CD4-positive, alpha-beta memory T cell (primary cell): ENCODE data around the gene MRPL28. TPM values are rescaled to one million over a fixed set of nuclear protein-coding genes. Genes with fewer than 3 reads are reported as not detected.
A peak's percentile ranks its signal among the peaks of the same experiment; 100 is the strongest.
"Not testable (repeated sequence)": the region's sequence is repeated elsewhere in the genome, so short reads cannot be mapped to it uniquely, and the experiment has no call there.

Experiments used
- CTCF ChIA-PET: fragments of 350-600 bp; sonication (Branson Sonifier 250); formaldehyde crosslinking; loops from one replicate; lab custom pipeline; 2021; ENCODE audit warnings: inconsistent platforms; ENCODE audit not compliant: partially characterized antibody; lab: Charles Lee
- POLR2A ChIA-PET: fragments of 350-600 bp; sonication (Branson Sonifier 250); formaldehyde crosslinking; loops from one replicate; lab custom pipeline; 2021; ENCODE audit not compliant: partially characterized antibody; lab: Charles Lee
- DNase-seq, 5 donors: peaks; one replicate each; pipeline versions ENCODE4 v3.0.0 to v3.0.0-alpha.2; 2020 to 2022; ENCODE audit warnings: mixed read lengths in 1 of 5
- H3K27ac ChIP-seq: one replicate; pipeline ENCODE4 v1.7.0; 2013; ENCODE audit warnings: low read depth, low read length
- H3K27me3 ChIP-seq: 2 replicates; pipeline ENCODE4 v1.7.0; 2013; ENCODE audit warnings: mild to moderate bottlenecking, low read length, moderate library complexity; ENCODE audit not compliant: insufficient read depth
- H3K36me3 ChIP-seq: 2 replicates; pipeline ENCODE4 v1.7.0; 2013; ENCODE audit warnings: mild to moderate bottlenecking, low read length, moderate library complexity; ENCODE audit not compliant: insufficient read depth
- H3K4me1 ChIP-seq: 2 replicates; pipeline ENCODE4 v1.7.0; 2013; ENCODE audit warnings: mild to moderate bottlenecking, low read length, moderate library complexity; ENCODE audit not compliant: insufficient read depth
- H3K4me3 ChIP-seq, 2 donors: one replicate each; pipeline ENCODE4 v1.7.0; 2013; ENCODE audit warnings: low read length in 2 of 2, mild to moderate bottlenecking in 1 of 2
- H3K9me3 ChIP-seq, 2 donors: one replicate each; pipeline ENCODE4 v1.7.0; 2013; ENCODE audit warnings: low read length in 2 of 2, control low read depth in 1 of 2; ENCODE audit not compliant: control insufficient read depth in 1 of 2
- H3K27ac Mint-ChIP-seq, 7 donors: one replicate each; pipeline ENCODE4 v1.8.0; 2020 to 2021; ENCODE audit warnings: mixed read lengths in 7 of 7, mild to moderate bottlenecking in 6 of 7, inconsistent platforms in 3 of 7, moderate library complexity in 3 of 7
- H3K27me3 Mint-ChIP-seq, 2 donors: one replicate each; pipeline ENCODE4 v1.8.0; 2020 to 2021; ENCODE audit warnings: mixed read lengths in 2 of 2
- H3K36me3 Mint-ChIP-seq, 2 donors: one replicate each; pipeline ENCODE4 v1.8.0; 2020 to 2021; ENCODE audit warnings: mixed read lengths in 2 of 2, inconsistent platforms in 1 of 2, mild to moderate bottlenecking in 1 of 2
- H3K4me1 Mint-ChIP-seq, 4 donors: one replicate each; pipeline ENCODE4 v1.8.0; 2020 to 2021; ENCODE audit warnings: mixed read lengths in 4 of 4, mild to moderate bottlenecking in 1 of 4
- H3K4me3 Mint-ChIP-seq, 8 donors: one replicate each; pipeline ENCODE4 v1.8.0; 2020 to 2021; ENCODE audit warnings: mixed read lengths in 8 of 8, mild to moderate bottlenecking in 7 of 8, moderate library complexity in 6 of 8, inconsistent platforms in 3 of 8
- H3K9me3 Mint-ChIP-seq, 8 donors: one replicate each; pipeline ENCODE4 v1.8.0; 2020 to 2021; ENCODE audit warnings: mixed read lengths in 8 of 8, mild to moderate bottlenecking in 5 of 8, inconsistent platforms in 3 of 8, moderate library complexity in 1 of 8
- intact Hi-C: fragments of 100-400 bp; cut with micrococcal nuclease; formaldehyde crosslinking; loops from one replicate; pipeline ENCODE4 v1.15.1; 2023
- polyA plus RNA-seq, 2 donors: library from polyadenylated mRNA; unstranded; fragments of 300-500 nt; fragmentation: Illumina TruSeq; gene quantifications; one replicate each; pipeline ENCODE4 v1.2.3, GENCODE V29; 2021
- total RNA-seq, 2 experiments: library from RNA; stranded (reverse); gene quantifications; one replicate each; pipeline ENCODE4 v1.2.3, GENCODE V29; 2021

MRPL28 gene
- total and polyA plus RNA-seq, 4 experiments from 2014 or later, result 27.9 to 59.2 (median 43.9) TPM

GRCh38 chr16:339680-340079 is 30.7 kb downstream of the MRPL28 start:
- Mint-ChIP-seq H3K4me1 (peaks cover 38 to 78% (median 59%) of the 10 kb centered on the region in 4 donors), H3K27ac (peak overlapping the region in 6 of 7 donors; percentile 38 to 87 (median 72)), H3K27me3 (no peaks in the 10 kb centered on the region), H3K4me3 (peak overlapping the region in 7 of 8 donors; percentile 19 to 89 (median 68)), H3K36me3 (peaks cover 8 to 26% of the 10 kb centered on the region in 2 donors), H3K9me3 (no peaks in the 10 kb centered on the region)
- Histone ChIP-seq H3K27me3 (no peaks in the 10 kb centered on the region), H3K4me3 (no peak overlapping the region), H3K4me1 (peaks cover 54% of the 10 kb centered on the region), H3K36me3 (peaks cover 10% of the 10 kb centered on the region), H3K9me3 (no peaks in the 10 kb centered on the region), H3K27ac (no peak overlapping the region)
- intact Hi-C loops, result no loop called here
- POLR2A ChIA-PET, result no interaction called here
- CTCF ChIA-PET, result no interaction called here
- DNase-seq, result peak in 1 of 5 donors; percentile 21

GRCh38 chr16:337975-338575 is 32.3 kb downstream of the MRPL28 start:
- H3K36me3 Mint-ChIP-seq, result peaks cover 6 to 19% of the 10 kb centered on the region in 2 donors
- no peaks in the 10 kb centered on the region for H3K27me3 ChIP-seq
- no peaks in the 10 kb centered on the region for H3K9me3 ChIP-seq
- peaks cover 64% of the 10 kb centered on the region for H3K4me1 ChIP-seq
- H3K27ac ChIP-seq, result no peak overlapping the region
- CTCF ChIA-PET, result no interaction called here
- no peak for DNase-seq
- peak overlapping the region in 1 of 7 donors; percentile 37 for H3K27ac Mint-ChIP-seq
- peaks cover 48 to 81% (median 65%) of the 10 kb centered on the region in 4 donors for H3K4me1 Mint-ChIP-seq
- intact Hi-C loops, result no loop called here
- H3K27me3 Mint-ChIP-seq, result no peaks in the 10 kb centered on the region
- no peaks in the 10 kb centered on the region for H3K9me3 Mint-ChIP-seq
- peaks cover 8% of the 10 kb centered on the region for H3K36me3 ChIP-seq
- H3K4me3 ChIP-seq, result no peak overlapping the region
- H3K4me3 Mint-ChIP-seq, result peak overlapping the region in 3 of 8 donors; percentile 3 to 34 (median 27)
- POLR2A ChIA-PET, result interaction anchor here (1.3 kb wide), 1 partner anchor 14 kb away, joined by 4 read pairs; no protein-coding TSS in a partner anchor

GRCh38 chr16:337437-337836 is 32.9 kb downstream of the MRPL28 start:
- H3K4me3 Mint-ChIP-seq, result no peak overlapping the region
- no peak overlapping the region for H3K27ac Mint-ChIP-seq
- peaks cover 2% of the 10 kb centered on the region for H3K36me3 ChIP-seq
- no peaks in the 10 kb centered on the region for H3K27me3 Mint-ChIP-seq
- H3K27ac ChIP-seq, result no peak overlapping the region
- intact Hi-C loops, result no loop called here
- POLR2A ChIA-PET, result interaction anchor here (1.1 to 1.3 kb wide), 2 partner anchors 13 to 15 kb away, joined by 4 read pairs; no protein-coding TSS in a partner anchor
- peaks cover 3 to 14% of the 10 kb centered on the region in 2 donors for H3K36me3 Mint-ChIP-seq
- peaks cover 45 to 78% (median 62%) of the 10 kb centered on the region in 4 donors for H3K4me1 Mint-ChIP-seq
- DNase-seq, result no peak
- CTCF ChIA-PET, result no interaction called here
- no peaks in the 10 kb centered on the region for H3K9me3 ChIP-seq
- H3K9me3 Mint-ChIP-seq, result no peaks in the 10 kb centered on the region
- no peaks in the 10 kb centered on the region for H3K27me3 ChIP-seq
- H3K4me1 ChIP-seq, result peaks cover 58% of the 10 kb centered on the region
- no peak overlapping the region for H3K4me3 ChIP-seq

DNA sequence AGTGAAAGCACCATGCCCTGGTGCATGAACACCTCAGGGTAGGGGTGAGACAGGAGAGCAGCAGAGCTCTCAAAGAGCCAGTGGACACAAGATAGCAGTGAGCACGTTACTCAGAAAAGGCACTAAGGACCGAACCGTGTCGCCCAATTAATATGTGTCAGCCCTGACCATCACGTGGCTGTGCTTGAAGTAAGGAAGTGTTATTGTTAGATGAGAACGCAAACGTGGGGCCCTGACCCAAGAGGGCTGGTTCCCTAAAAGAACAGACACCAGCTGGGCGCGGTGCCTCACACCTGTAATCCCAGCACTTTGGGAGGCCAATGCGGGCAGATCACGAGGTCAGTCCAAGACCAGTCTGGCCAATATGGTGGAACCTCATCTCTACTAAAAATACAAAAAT is 34.1 kb downstream of the MRPL28 start:
- Mint-ChIP-seq H3K36me3 (peaks cover 0 to 9% of the 10 kb centered on the region in 2 donors), H3K9me3 (no peaks in the 10 kb centered on the region), H3K4me3 (peak overlapping the region in 1 of 8 donors; percentile 46), H3K27me3 (no peaks in the 10 kb centered on the region), H3K27ac (peak overlapping the region in 1 of 7 donors; percentile 35), H3K4me1 (peaks cover 42 to 75% (median 54%) of the 10 kb centered on the region in 4 donors)
- peaks cover 58% of the 10 kb centered on the region for H3K4me1 ChIP-seq
- ChIA-PET POLR2A (interaction anchor here (1.1 kb wide), 1 partner anchor 12 kb away, joined by 4 read pairs; no protein-coding TSS in a partner anchor), CTCF (interaction anchor here (0.8 kb wide), 1 partner anchor 229 kb away, joined by 3 read pairs; no protein-coding TSS in a partner anchor)
- DNase-seq, result no peak
- no peaks in the 10 kb centered on the region for H3K9me3 ChIP-seq
- H3K27ac ChIP-seq, result no peak overlapping the region
- no peak overlapping the region for H3K4me3 ChIP-seq
- H3K27me3 ChIP-seq, result no peaks in the 10 kb centered on the region
- no peaks in the 10 kb centered on the region for H3K36me3 ChIP-seq
- intact Hi-C loops, result no loop called here

DNA sequence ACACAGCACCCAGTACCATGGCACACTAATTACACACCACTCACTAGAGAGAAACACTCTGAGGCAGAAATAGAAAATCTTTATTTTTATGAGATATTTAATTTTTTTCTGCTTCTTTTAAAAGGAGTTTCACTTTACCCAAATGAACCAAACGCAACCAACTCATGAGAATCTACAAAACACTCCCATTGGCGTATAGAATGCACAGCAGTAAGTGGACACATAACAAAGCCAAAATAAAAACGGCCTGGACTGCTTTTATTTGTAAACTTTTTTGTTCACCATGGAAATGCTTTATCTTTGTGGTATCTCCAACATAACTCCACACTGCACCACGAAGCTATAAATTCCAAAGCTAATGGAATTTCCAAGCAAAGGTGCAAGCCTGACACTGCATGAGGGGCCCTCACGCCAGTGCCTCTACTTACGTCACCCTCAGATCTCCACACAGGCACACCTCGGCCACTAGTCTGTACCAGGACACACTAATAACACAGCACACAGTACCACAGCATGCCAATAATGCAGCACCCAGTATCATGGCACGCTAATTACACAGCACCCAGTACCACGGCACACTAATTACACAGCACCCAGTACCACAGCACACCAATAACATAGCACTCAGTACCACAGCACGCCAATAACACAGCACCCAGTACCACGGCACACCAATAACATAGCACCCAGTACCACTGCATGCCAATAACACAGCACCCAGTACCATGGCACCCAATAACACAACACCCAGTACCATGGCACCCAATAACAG is 35.3 kb downstream of the MRPL28 start:
- POLR2A ChIA-PET, H3K9me3 ChIP-seq, CTCF ChIA-PET, H3K27ac ChIP-seq, H3K4me3 ChIP-seq, H3K27me3 ChIP-seq, H3K27me3 Mint-ChIP-seq, DNase-seq, H3K36me3 ChIP-seq, H3K9me3 Mint-ChIP-seq, intact Hi-C loops: not testable (repeated sequence)
- H3K27ac Mint-ChIP-seq, result peak overlapping the region in 4 of 7 donors; percentile 42 to 70 (median 62)
- peaks cover 44 to 74% (median 56%) of the 10 kb centered on the region in 4 donors for H3K4me1 Mint-ChIP-seq
- peaks cover 58% of the 10 kb centered on the region for H3K4me1 ChIP-seq
- peak overlapping the region in 3 of 8 donors; percentile 6 to 29 (median 24) for H3K4me3 Mint-ChIP-seq
- H3K36me3 Mint-ChIP-seq, result peaks cover 6 to 13% of the 10 kb centered on the region in 2 donors

DNA sequence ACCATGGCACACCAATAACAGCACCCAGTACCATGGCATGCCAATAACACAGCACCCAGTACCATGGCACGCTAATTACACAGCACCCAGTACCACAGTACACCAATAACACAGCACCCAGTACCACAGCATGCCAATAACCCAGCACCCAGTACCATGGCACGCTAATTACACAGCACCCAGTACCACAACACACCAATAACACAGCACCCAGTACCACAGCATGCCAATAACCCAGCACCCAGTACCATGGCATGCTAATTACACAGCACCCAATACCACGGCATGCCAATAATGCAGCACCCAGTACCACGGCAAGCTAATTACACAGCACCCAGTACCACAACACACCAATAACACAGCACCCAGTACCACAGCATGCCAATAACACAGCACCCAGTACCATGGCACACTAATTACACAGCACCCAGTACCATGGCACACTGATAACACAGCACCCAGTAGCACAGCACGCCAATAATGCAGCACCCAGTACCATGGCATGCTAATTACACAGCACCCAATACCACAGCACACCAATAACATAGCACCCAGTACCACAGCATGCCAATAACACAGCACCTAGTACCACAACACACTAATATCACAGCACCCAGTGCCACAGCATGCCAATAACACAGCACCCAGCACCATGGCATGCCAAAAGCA is 36.0 kb downstream of the MRPL28 start:
- Mint-ChIP-seq H3K4me1 (peaks cover 39 to 69% (median 50%) of the 10 kb centered on the region in 4 donors), H3K4me3 (peak overlapping the region in 4 of 8 donors; percentile 10 to 67 (median 22)), H3K27ac (peak overlapping the region in 3 of 7 donors; percentile 6 to 38 (median 36))
- peaks cover 52% of the 10 kb centered on the region for H3K4me1 ChIP-seq
- H3K27me3 ChIP-seq, POLR2A ChIA-PET, CTCF ChIA-PET, H3K4me3 ChIP-seq, H3K27ac ChIP-seq, H3K9me3 Mint-ChIP-seq, intact Hi-C loops, H3K27me3 Mint-ChIP-seq, H3K9me3 ChIP-seq, DNase-seq, H3K36me3 Mint-ChIP-seq, H3K36me3 ChIP-seq: not testable (repeated sequence)
